ENCODE results near the gene PIGV.

Gene PIGV

DNA sequence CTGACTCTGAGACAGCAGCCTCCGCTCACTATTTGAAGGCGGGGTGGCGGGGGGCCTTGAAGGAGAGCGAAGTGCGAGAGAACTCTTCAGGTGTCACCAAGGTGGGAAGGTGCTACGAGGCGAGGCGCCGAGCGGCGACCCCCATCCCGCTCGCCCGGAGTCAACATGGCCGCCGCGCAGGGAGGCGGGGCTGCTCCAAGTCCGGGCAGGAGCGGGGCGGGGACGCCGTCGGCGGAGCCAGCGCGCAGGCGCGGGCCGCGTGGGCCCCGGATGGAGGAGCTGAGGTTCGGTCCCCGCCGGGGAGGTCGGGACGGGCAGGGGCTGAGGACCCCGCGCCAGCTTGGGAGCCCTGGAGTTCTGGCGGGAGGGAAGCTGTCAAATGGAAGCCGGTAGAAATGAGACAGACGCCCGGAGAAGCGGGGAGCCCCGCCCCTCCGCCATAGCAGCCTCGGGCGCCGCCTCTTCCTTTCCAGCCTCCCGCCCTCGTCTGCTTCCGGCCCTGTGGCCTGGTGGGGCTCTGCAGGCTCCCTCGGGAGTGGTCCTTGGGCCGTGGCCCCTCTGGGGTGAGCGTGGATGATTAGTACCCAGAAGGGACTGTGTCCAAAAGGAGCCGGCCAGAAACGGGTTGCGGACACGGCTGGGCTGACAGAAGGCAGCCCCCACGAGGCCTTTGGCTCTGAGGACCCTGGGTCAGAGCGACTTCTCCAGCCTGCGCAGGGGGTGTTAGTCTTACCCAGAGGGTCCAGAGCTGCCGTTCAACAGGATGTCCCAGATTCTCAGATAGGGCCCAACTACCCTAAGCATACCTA is at the start of gene PIGV:
PIGV (plus strand) TSS at position 245 of the 809 bp plus-strand sequence. CDS start 2,866 bp downstream, outside the sequence.
- peak; percentile 93 for DNase-seq (ENCODE audit: low spot score)
- TF ChIP-seq, protein P1, sequence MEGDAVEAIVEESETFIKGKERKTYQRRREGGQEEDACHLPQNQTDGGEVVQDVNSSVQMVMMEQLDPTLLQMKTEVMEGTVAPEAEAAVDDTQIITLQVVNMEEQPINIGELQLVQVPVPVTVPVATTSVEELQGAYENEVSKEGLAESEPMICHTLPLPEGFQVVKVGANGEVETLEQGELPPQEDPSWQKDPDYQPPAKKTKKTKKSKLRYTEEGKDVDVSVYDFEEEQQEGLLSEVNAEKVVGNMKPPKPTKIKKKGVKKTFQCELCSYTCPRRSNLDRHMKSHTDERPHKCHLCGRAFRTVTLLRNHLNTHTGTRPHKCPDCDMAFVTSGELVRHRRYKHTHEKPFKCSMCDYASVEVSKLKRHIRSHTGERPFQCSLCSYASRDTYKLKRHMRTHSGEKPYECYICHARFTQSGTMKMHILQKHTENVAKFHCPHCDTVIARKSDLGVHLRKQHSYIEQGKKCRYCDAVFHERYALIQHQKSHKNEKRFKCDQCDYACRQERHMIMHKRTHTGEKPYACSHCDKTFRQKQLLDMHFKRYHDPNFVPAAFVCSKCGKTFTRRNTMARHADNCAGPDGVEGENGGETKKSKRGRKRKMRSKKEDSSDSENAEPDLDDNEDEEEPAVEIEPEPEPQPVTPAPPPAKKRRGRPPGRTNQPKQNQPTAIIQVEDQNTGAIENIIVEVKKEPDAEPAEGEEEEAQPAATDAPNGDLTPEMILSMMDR (IDR thresholded peaks at IDR 0.05; ENCODE audit: extremely low read depth, missing control alignments), result no peak

DNA sequence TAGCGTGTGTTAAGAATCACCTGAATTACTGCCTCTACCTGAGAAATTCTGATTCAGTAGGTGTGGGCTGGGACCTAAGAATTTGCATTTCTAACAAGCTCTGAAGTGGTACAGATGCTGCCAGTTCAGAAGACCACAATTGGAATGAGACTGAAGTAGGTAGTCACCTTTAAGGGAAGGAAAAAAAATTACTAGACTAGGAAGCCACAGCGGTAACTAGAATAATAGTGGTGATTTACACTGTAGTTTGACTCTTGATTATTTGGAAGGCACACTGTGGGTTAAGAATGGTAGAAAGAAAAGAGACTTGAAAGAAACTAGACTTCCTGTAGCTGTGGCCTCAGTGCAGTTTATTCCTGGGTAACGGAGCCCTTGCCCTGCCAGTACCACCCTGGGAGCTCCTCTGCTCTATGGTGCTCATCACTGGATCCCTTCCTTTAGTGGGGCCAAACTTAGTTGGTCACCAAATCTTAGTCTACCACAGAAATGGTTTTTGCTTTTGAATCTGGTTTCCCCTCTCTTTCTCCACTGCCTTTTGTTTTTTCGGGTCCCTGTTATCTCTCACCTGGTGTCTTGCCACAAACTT is 48.3 kb upstream of the PIGV start:
- TF ChIP-seq, protein P1 (IDR thresholded peaks at IDR 0.05; ENCODE audit: extremely low read depth, missing control alignments), result no peak
- DNase-seq (ENCODE audit: low spot score), result no peak

DNA sequence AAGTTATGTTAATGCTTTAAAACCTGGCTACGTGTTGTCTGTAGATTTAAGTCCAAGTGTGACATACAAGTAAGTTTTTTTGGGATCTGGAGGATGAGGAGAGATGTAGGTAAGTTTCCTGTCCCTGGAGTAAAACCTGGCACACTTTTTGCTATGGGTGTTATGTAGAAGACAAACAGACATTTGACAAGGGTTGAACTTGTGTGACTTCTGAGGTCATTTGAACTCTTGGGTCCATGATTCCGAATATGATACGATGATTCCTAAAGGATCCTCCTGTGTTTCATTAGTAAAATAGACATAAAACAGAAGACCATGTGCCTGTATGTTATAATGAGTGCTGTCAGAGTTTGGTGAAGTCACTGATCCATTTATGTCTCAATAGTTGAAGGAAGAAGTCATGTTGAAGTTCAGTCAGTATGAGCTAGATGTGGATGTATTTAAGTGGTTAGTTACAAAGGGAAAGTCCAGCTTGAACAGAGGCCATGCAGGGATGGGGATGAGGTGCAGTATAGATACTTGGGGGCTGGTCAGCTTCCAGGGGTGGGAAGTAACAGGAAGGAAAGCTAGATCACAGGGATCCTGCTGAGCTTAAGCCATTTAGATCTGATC is 47.6 kb upstream of the PIGV start:
- TF ChIP-seq, protein P1 (IDR thresholded peaks at IDR 0.05; ENCODE audit: extremely low read depth, missing control alignments), result no peak
- DNase-seq (ENCODE audit: low spot score), result no peak

DNA sequence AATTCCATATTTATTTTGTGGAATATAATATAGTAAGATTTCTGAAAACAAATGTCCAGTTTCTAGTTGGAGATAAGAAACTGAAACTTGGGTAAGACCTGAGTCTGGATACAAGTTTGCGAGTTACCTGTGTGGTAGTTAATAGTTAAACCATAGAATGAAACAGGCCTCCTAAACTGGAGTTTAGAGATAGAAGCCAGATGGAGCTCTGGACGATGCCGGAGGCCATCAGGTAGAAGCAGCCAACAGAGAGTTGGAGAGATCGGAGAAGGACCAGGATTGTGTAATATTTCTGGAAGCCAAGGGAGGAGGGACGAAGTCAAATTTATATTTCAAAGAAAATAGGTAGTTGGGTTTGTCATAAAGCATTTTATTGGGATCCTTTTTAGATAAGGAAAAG is 46.8 kb upstream of the PIGV start:
- no peak for DNase-seq (ENCODE audit: low spot score)
- TF ChIP-seq, protein P1 (IDR thresholded peaks at IDR 0.05; ENCODE audit: extremely low read depth, missing control alignments), result no peak

DNA sequence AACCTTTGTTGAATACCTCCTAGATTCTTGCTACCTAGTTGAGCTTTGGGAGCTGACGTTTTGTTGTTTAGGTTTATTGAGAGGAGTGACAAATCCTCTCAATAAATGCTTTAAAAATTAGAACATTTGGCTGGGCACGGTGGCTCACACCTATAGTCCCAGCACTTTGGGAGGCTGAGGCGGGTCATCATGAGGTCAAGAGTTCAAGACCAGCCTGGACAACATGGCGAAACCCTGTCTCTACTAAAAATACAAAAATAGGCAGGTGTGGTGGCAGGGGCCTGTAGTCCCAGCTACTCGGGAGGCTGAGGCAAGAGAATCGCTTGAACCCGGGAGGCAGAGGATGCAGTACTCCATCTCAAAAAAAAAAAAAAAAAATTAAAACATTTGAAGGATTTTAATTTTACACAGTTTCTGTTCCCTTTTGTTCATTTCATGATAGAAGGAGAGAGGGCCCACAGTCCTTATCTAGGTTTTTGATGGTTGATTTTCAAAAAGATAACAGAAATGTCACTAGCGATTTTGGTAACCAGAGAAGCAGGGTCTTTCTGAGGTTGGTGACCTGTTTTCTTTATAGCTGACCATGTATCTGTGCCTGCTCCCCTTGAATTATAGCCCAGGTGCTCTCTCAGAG is 44.2 kb upstream of the PIGV start:
- no peak for DNase-seq (ENCODE audit: low spot score)

DNA sequence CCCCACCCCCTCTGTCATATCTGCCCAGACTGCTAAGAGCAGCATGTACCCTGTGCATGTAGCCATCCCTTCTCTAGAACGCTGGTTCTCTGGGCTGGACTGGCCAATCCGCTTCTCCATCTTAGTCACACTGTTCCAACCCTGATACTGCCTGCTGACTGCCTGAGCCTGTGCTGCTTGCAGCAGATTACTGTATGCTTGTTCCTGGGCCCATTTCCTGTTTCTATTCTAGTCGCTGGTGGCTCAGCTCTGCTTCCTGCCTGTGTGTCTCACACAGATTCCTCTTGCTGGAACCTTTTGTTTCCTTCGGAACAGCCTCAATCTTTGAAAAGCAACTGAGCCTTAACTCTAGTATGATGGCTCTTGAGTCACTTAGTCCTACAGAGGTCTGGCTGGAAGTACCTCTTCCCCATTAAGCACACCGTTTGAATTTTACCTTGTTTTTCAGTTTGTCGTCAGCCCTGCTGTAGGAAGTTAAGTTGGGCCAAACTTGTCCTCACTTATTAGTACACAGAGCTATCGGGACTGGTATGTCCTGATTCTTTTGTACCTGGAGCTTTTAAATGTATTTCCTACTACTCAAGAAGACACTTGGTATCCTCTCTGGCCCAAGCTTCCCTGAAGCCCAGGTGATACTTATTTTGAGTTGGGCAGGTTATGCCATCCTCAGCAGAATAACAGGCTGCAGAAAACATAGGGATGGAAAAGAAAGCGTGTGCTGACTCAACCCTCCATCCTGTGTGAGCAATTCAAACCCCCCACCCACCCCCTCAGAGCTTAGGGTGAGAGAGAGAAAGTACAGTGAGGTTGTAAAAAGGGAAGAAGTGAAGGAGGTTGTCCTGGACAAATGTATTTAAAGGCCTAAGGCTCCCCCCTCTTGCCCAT is 43.4 kb upstream of the PIGV start:
- peak; percentile 85 for DNase-seq (ENCODE audit: low spot score)
- TF ChIP-seq, protein P1 (IDR thresholded peaks at IDR 0.05; ENCODE audit: extremely low read depth, missing control alignments), result no peak

More for the DNA sequence above, 44.2 kb upstream of the PIGV start:
- TF ChIP-seq, protein P1 (IDR thresholded peaks at IDR 0.05; ENCODE audit: extremely low read depth, missing control alignments), result no peak

Data from GM20000 (cell line).